Measurements from ENCODE around the gene ASB7. TPM values are rescaled to one million over a fixed set of nuclear protein-coding genes. Genes with fewer than 3 reads are reported as not detected.

ASB7 gene
- total RNA-seq, 1 donor: 13.8 TPM

DNA sequence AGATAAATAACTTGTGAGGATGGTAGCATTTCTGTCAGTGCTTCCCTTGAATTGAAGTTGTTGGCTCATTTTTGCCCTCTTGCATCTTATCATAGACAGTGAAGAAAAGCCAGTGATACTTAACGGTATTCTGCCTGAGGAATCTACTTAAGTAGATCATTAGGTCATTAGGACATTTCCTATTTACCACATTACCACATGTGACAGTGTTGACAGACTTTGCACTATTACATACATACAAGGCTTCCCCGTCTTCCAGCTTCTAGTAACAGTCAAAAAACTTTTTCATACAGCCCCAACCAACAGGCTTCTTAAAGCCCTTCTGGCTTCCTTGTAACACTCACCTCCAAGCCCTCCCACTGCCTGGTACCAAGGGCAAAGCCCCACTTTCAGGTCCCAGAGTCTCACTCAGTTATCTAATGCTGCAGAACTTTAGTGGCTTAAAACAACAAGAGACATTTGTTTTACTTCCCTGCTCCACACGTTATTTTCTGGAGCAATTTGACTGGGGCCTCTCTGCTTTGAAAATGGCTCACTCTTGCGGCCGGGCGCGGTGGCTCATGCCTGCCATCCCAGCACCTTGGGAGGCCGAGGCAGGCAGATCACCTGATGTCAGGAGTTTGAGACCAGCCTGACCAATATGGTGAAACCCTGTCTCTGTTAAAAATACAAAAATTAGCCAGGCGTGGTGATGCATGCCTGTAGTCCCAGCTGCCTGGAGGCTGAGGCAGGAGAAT lies 40.0 kb downstream of the ASB7 start:
- TF ChIP-seq, protein P1, sequence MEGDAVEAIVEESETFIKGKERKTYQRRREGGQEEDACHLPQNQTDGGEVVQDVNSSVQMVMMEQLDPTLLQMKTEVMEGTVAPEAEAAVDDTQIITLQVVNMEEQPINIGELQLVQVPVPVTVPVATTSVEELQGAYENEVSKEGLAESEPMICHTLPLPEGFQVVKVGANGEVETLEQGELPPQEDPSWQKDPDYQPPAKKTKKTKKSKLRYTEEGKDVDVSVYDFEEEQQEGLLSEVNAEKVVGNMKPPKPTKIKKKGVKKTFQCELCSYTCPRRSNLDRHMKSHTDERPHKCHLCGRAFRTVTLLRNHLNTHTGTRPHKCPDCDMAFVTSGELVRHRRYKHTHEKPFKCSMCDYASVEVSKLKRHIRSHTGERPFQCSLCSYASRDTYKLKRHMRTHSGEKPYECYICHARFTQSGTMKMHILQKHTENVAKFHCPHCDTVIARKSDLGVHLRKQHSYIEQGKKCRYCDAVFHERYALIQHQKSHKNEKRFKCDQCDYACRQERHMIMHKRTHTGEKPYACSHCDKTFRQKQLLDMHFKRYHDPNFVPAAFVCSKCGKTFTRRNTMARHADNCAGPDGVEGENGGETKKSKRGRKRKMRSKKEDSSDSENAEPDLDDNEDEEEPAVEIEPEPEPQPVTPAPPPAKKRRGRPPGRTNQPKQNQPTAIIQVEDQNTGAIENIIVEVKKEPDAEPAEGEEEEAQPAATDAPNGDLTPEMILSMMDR (IDR thresholded peaks at IDR 0.05; ENCODE audit: insufficient read depth, low read depth, low read length): no peak
- DNase-seq (ENCODE audit: low read depth): no peak

DNA sequence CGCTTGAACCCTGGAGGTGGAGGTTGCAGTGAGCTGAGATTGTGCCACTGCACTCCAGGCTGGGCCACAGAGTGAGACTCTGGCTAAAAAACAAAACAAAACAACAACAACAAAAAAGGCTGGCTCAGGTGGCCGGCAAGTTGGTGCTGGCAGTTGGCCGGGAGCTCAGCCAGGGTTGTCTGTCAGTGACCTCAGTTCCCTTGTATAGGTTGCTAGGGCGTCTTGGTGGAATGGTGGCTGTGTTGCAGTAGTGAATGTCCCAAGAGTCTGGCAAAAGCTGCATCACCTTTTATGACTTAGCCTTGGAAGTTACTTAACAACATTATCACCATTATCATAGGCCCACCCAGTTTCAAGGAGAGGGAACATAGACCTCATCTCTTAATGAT lies 40.6 kb downstream of the ASB7 start:
- TF ChIP-seq, protein P1 (IDR thresholded peaks at IDR 0.05; ENCODE audit: insufficient read depth, low read depth, low read length): no peak
- DNase-seq (ENCODE audit: low read depth): no peak
- H3K4me3 ChIP-seq (ENCODE audit: low read depth, low read length): no peak overlapping the region

More for the DNA sequence above, 40.0 kb downstream of the ASB7 start:
- no peak overlapping the region for H3K4me3 ChIP-seq (ENCODE audit: low read depth, low read length)

DNA sequence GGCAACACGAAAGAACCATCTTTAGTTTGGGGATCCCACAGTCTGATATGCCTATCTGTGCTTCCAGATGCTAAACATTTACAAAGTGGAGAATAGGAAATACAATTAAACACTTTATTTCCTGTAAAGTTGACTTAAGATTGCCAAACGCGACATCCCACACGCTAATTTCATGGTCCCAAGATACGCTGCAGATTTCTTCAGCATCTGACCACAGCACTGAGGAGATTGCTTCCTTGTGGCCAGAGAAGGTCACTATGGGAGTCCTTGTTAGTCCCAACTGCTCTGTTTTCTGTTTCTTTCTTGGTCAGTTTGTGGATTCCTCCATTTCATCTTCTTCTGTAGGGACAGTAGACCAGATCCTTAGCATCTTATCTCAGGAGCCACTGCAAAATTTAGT lies 43.3 kb downstream of the ASB7 start:
- H3K4me3 ChIP-seq (ENCODE audit: low read depth, low read length): no peak overlapping the region
- TF ChIP-seq, protein P1 (IDR thresholded peaks at IDR 0.05; ENCODE audit: insufficient read depth, low read depth, low read length): no peak
- DNase-seq (ENCODE audit: low read depth): no peak

DNA sequence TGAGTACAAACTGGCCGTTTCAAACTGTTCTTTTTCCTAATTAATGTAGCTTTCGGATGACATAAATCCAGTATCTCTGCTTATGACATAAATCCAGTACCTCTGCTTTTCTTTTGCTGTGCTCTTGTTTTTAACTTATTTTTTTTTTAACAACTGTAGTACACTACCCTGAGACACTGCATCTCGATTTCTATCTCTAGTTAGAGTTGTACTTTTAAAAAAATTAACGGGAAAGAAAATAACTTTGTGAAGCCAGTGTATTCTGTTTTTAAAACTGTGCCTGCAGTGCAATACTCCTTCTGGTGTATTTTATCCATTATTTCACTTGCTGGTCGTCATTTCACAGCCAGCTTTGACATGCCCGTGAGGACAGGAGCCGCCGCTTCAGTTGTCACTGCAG lies 46.6 kb downstream of the ASB7 start:
- TF ChIP-seq, protein P1 (IDR thresholded peaks at IDR 0.05; ENCODE audit: insufficient read depth, low read depth, low read length): no peak
- DNase-seq (ENCODE audit: low read depth): no peak
- H3K4me3 ChIP-seq (ENCODE audit: low read depth, low read length): no peak overlapping the region

DNA sequence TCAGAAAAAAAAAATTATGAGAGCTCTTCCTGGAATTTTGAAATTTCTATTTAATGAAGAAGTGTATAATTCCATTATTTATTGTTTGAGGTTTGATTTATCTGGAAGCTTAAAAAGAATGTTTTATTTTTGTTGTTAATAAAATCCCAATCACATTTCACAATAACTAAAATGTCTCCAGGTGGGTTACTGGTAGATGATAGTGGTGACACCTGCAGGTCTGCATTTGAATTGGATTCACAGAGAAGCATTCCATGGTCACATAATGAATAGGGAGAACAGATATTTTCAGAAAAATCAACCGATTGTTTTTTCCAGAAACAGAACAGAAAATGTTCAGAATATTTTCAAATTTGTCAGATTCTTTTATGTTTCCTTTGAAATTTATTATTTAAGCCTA lies 48.3 kb downstream of the ASB7 start:
- H3K4me3 ChIP-seq (ENCODE audit: low read depth, low read length): no peak overlapping the region
- no peak for DNase-seq (ENCODE audit: low read depth)
- TF ChIP-seq, protein P1 (IDR thresholded peaks at IDR 0.05; ENCODE audit: insufficient read depth, low read depth, low read length): peak; percentile 10

DNA sequence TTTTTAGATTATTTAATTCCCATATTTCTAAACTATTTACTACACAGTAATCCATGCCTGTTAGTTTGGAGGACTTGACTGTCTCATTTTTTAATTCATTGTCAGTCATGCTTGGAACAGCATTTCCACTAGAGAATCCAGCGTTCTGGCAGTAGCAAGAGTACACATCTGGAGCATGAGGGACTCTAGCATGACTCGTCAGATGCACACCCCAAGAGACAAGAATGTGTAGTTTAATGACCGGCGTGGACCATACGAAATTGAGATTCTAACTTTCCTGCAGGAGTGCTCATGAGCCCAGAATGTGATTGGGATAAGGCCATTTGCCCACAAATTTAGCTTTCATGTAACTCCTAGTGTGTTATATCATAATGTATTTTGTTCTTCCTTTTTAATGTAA lies 48.9 kb downstream of the ASB7 start:
- TF ChIP-seq, protein P1 (IDR thresholded peaks at IDR 0.05; ENCODE audit: insufficient read depth, low read depth, low read length): no peak
- H3K4me3 ChIP-seq (ENCODE audit: low read depth, low read length): no peak overlapping the region
- DNase-seq (ENCODE audit: low read depth): peak; percentile 34

DNA sequence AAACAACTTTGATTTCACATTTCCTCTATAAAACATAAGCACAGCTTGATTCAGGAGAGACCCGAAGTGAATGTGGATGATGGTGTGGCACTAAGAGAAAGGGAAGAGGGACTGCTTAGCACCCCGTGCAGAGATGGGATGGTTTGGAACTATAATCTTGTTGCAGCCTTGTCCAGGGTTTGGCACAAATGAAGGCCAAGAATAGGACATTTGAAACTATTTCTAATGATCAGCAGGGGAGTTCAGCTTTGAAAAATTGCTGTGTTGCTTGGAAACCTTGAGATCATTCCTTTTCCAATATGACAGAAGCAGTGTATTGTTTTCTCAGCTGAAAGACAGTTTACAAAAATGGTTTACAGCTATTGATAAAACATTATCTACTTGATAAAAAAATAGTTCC lies 49.7 kb downstream of the ASB7 start:
- DNase-seq (ENCODE audit: low read depth): no peak
- no peak overlapping the region for H3K4me3 ChIP-seq (ENCODE audit: low read depth, low read length)
- TF ChIP-seq, protein P1 (IDR thresholded peaks at IDR 0.05; ENCODE audit: insufficient read depth, low read depth, low read length): no peak

All from fibroblast of villous mesenchyme (primary cell).